SH-SY5Y (cell line): ENCODE measurements around the gene DDX27.

ENCODE experiments used
- GATA2 ChIP-seq: IDR thresholded peaks from 2 replicates; pipeline ENCODE4 v1.6.1; 2011; ENCODE audit warnings: mild to moderate bottlenecking, low read depth, low read length
- GATA3 ChIP-seq: IDR thresholded peaks from 2 replicates; pipeline ENCODE4 v1.6.1; 2011; ENCODE audit warnings: low read depth, mild to moderate bottlenecking, low read length, moderate library complexity

- TF ChIP-seq GATA2 (no peak), GATA3 (no peak)
Observed at GRCh38 chr20:49186535-49187329, 32.5 kb upstream of the DDX27 start.
